Measurements from ENCODE around the gene FAM185A. TPM values are rescaled to one million over a fixed set of nuclear protein-coding genes. Genes with fewer than 3 reads are reported as not detected.

The FAM185A gene
- total RNA-seq, 1 donor from 2014 or later, result 6.7 TPM

DNA sequence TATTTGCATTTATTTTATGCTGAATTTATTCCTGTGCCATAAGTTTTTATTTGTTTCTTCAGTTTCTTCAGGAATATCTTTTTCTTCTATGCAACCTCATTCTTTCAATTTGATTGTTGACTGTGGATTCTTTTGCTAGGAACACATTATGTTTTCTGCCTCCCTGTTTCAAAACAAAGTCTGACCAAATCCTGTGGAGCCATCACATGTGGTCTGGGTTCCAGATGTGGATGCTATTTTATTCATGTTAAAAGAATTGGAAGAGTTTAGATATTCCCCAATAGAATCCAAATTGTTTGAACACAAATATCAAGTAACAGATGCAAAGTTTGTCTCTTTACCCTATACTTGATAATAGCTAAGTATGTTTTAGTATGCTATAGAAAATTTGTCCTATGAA is 107.2 kb downstream of the FAM185A start:
- no peak for DNase-seq (ENCODE audit: low spot score)
- intact Hi-C loops (cut with DNase I), result no loop called here

Other genes with a start within 250 kb of the FAM185A start
- gene RASA4B, start 231.2 kb upstream of the FAM185A start, total RNA-seq, result 6.3 TPM
- 7.7 TPM for gene UPK3BL2, start 205.3 kb upstream of the FAM185A start, total RNA-seq
- gene SPDYE2, start 197.8 kb upstream of the FAM185A start, total RNA-seq, result not detected
- 18.9 TPM for gene POLR2J3, start 176.4 kb upstream of the FAM185A start, total RNA-seq
- gene RASA4, start 132.2 kb upstream of the FAM185A start, total RNA-seq, result 40.9 TPM
- gene UPK3BL1, start 106.2 kb upstream of the FAM185A start, total RNA-seq, result 10.3 TPM
- not detected for gene SPDYE2B, start 98.7 kb upstream of the FAM185A start, total RNA-seq
- 6.5 TPM for gene POLR2J2, start 77.3 kb upstream of the FAM185A start, total RNA-seq
- gene LRRC17, start 164.0 kb downstream of the FAM185A start, total RNA-seq, result 1.8 TPM

Measured in cardiac septum (tissue), 1 donor.